ENCODE data around the gene USP15.
"Not testable (repeated sequence)": the region's sequence is repeated elsewhere in the genome, so short reads cannot be mapped to it uniquely, and the experiment has no call there.

The USP15 gene

GRCh38 chr12:62463252-62463651 lies 203.0 kb downstream of the USP15 start:
- not testable (repeated sequence) for DNase-seq
